Aorta (tissue), 5 donors: Measurements from ENCODE around the gene KASH5. TPM values are rescaled to one million over a fixed set of nuclear protein-coding genes. Genes with fewer than 3 reads are reported as not detected.
"Not testable (repeated sequence)": the region's sequence is repeated elsewhere in the genome, so short reads cannot be mapped to it uniquely, and the experiment has no call there.

ENCODE experiments used
- ATAC-seq: fragments of 200-7000 bp; cut with Tn5 transposase; one replicate; pipeline ENCODE4 v1.9.1; 2022; ENCODE audit warnings: moderate library complexity; ENCODE audit not compliant: low FRiP score
- DNase-seq, 2 donors: peaks; one replicate each; pipeline ENCODE4 v3.0.0-alpha.2; 2020
- H3K27ac ChIP-seq, 2 donors: one replicate each; pipeline ENCODE4 v1.5.1; 2013; ENCODE audit warnings: low read length in 2 of 2, mild to moderate bottlenecking in 2 of 2, moderate library complexity in 2 of 2, control low read depth in 1 of 2, inconsistent platforms in 1 of 2, low read depth in 1 of 2
- H3K27me3 ChIP-seq, 2 donors: one replicate each; pipeline ENCODE4 v1.6.1; 2013; ENCODE audit warnings: control low read depth in 1 of 2, low read length in 1 of 2, mild to moderate bottlenecking in 1 of 2, moderate library complexity in 1 of 2; ENCODE audit not compliant: insufficient read depth in 2 of 2, control insufficient read depth in 1 of 2
- H3K36me3 ChIP-seq, 2 donors: one replicate each; pipeline ENCODE4 v1.6.1; 2013; ENCODE audit warnings: control low read depth in 1 of 2, low read length in 1 of 2, mild to moderate bottlenecking in 1 of 2; ENCODE audit not compliant: insufficient read depth in 2 of 2, control insufficient read depth in 1 of 2
- H3K4me1 ChIP-seq, 2 donors: one replicate each; pipeline ENCODE4 v1.6.1; 2013; ENCODE audit warnings: low read length in 2 of 2, control low read depth in 1 of 2, mild to moderate bottlenecking in 1 of 2, moderate library complexity in 1 of 2; ENCODE audit not compliant: insufficient read depth in 2 of 2, control insufficient read depth in 1 of 2
- H3K4me3 ChIP-seq, 2 donors: one replicate each; pipeline ENCODE4 v1.5.1; 2013; ENCODE audit warnings: low read length in 2 of 2, control low read depth in 1 of 2, mild to moderate bottlenecking in 1 of 2
- H3K9me3 ChIP-seq: one replicate; pipeline ENCODE4 v1.6.1; 2013; ENCODE audit warnings: mild to moderate bottlenecking, low read length; ENCODE audit not compliant: control insufficient read depth
- WGBS, 2 donors: extraction: QIAGEN DNeasy Blood & Tissue Kit; methylation state at CpG; one replicate each; pipeline ENCODE4 v1.1.7; 2013; 5-methylcytosine and 5-hydroxymethylcytosine counted together
- intact Hi-C, 2 donors: fragments of 100-400 bp; cut with DNase I; formaldehyde crosslinking; loops; one replicate each; pipeline versions ENCODE4 v1.14.2 to v1.15.0; 2022
- polyA plus RNA-seq, 2 donors: library from polyadenylated mRNA; stranded (reverse); fragments of 200-250 nt; gene quantifications; one replicate each; pipeline ENCODE4 v1.2.3, GENCODE V29; 2013
- total RNA-seq, 2 donors: library from RNA; stranded (reverse); fragmentation: NEBNext Ultra II Directional; extraction: Animal tissue kit (Norgen Biotek cat#: 25700); gene quantifications; one replicate each; pipeline ENCODE4 v1.2.1, GENCODE V29; 2021
- donor health status: healthy with polysubstance abuse.
- donor health status: Bipolar disorder and iron deficiency.
- donor health status: DM: no; HTN: no; CAD: no.
- donor health status: DM: no; HTN: no; CAD: no.
- donor health status: DM: yes; HTN: yes; CAD: no.

Gene KASH5
- total and polyA plus RNA-seq, 4 donors, result not detected

DNA sequence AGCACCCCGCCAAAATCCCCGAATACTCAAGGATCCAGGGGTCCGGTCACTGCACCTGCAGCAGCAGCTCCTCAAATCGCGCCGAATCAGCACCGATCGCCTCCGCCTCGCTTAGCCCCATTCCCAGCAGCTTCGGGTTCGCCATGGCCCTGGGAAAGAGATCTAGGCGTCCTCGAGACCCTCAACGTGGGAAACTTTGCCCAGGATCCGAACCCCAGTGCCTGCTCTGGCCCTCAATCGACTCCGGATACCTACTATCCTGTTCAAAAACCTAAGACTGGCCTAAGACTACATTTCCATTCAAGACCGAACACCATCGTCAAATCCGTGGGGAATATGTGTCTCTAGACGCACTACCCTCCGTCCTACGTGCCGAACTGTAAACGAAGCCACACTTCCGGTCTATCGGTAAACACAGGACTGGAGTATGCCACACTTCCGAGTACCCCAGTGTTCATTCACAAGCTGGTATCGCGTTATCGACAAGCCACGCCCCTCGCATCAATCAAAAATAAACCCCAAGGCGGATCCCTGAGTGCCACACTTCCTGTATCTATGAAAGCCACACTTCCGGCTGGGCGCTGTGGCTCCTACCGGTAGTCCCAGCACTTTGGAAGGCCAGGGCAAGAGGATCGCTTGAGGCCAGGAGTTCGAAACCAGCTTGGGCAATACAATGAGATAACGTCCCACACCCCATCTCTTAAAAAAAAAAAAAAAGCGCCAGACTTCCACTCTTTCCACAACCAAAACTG lies 63.6 kb downstream of the KASH5 start, which contains the start of gene PIH1D1:
Gene PIH1D1 (minus strand): TSS at position 385 of the 752 bp plus-strand sequence. CDS start 240 bp downstream, at position 145.
- H3K4me1 ChIP-seq, result no peaks in the 10 kb centered on the region
- H3K36me3 ChIP-seq, result no peaks in the 10 kb centered on the region

DNA sequence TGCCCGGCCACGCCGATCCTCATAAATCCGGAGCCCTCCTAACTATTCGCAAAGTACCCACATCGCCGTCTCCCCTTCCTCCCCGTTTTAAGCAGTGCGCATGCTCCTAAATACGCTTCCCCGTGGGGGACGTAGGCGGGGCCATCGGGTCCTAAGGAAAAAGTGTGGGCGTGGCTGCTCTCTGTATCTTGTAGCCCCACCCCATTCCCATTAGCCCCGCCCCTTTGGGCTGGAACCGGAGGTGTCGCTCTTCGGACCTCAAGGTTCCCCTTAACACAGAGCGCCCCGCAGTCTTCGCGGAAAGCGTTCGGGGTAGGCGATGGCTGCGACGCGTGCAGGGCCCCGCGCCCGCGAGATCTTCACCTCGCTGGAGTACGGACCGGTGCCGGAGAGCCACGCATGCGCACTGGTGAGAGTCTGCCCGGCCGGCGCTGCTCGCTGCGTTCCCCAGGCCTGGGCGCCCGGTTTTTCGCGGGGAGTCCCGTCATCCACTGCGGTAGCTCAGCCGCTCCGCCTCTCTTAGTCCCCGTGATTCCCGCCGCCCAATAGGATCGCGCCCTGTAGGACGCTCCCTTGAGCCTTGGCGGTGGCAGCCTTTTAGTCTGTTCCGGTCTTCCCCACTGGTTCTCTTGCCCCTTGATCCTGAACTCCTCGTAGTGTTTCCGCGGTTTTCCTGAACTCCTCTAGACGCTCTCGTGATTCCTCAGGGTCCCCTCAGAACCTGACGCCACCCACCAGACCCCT lies 65.1 kb downstream of the KASH5 start, which contains the start of gene ALDH16A1:
Gene ALDH16A1 (plus strand): TSS at position 213 of the 744 bp plus-strand sequence. CDS start 107 bp downstream, at position 320.
- H3K9me3 ChIP-seq, result no peaks in the 10 kb centered on the region
- H3K36me3 ChIP-seq, result no peaks in the 10 kb centered on the region
- peak within 1 kb of the TSS; percentile 64 to 75 for H3K27ac ChIP-seq
- no peaks in the 10 kb centered on the region for H3K4me1 ChIP-seq
- intact Hi-C loops, result no loop called here
- peak; percentile 97 for ATAC-seq
- peak; percentile 99 for DNase-seq
- no peaks in the 10 kb centered on the region for H3K27me3 ChIP-seq
- H3K4me3 ChIP-seq, result peak within 1 kb of the TSS; percentile 7 to 16
- 0% methylated on average over 66 of the region's 66 CpGs for WGBS, 2 donors

More for the DNA sequence above, 63.6 kb downstream of the KASH5 start, which contains the start of gene PIH1D1:
- no peaks in the 10 kb centered on the region for H3K27me3 ChIP-seq
- H3K4me3 ChIP-seq, result peak within 1 kb of the TSS; percentile 19 to 63
- peak within 1 kb of the TSS; percentile 33 to 77 for H3K27ac ChIP-seq
- DNase-seq (peak; percentile 97 to 98), ATAC-seq (peak; percentile 86)
- intact Hi-C loops, result loop anchor here in 1 of 2 donors (2.0 kb wide), 1 partner anchor 89 kb away; the partner anchor contains the start of genes DKKL1 and TEAD2
- WGBS, 2 donors, result 1% methylated on average over 42 of the region's 42 CpGs
- H3K9me3 ChIP-seq, result no peaks in the 10 kb centered on the region

- WGBS, 2 donors, result 37 to 41% methylated on average over 10 of the region's 10 CpGs
- no peaks in the 10 kb centered on the region for H3K36me3 ChIP-seq
- H3K9me3 ChIP-seq, result no peaks in the 10 kb centered on the region
- intact Hi-C loops, result no loop called here
- no peak for ATAC-seq
- no peak for DNase-seq
- H3K4me3 ChIP-seq, result peak overlapping the region in 1 of 2 donors; percentile 7
- no peaks in the 10 kb centered on the region for H3K27me3 ChIP-seq
- H3K4me1 ChIP-seq, result no peaks in the 10 kb centered on the region
- H3K27ac ChIP-seq, result peak overlapping the region; percentile 64 to 75
These were observed 65.8 kb downstream of the KASH5 start for GRCh38 chr19:49453757-49454240.

DNA sequence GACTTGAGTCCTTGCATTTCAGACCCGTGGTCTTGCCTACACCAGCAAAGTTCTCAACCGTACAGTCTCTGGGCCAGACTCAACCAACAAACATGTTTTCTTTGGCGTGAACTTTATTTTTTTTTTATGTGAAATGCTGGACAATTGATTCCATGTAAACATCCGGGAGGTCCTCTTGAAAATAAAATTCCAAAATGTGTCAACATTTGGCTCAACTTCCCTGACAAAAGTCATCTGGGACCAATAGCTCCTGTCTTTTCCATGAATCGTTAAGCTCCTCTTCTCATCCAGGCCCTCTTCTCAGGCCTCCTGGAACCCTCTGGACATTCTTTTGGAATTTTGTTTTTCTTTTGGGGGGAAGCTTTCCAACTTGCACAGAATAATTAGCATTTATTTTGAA lies 67.7 kb downstream of the KASH5 start:
- Histone ChIP-seq H3K9me3 (no peaks in the 10 kb centered on the region), H3K4me1 (no peaks in the 10 kb centered on the region), H3K36me3 (no peaks in the 10 kb centered on the region), H3K4me3 (no peak overlapping the region), H3K27me3 (no peaks in the 10 kb centered on the region), H3K27ac (no peak overlapping the region)
- intact Hi-C loops, result no loop called here
- ATAC-seq (no peak), DNase-seq (no peak)
- WGBS, 2 donors, result 63 to 64% methylated on average over 5 of the region's 5 CpGs

DNA sequence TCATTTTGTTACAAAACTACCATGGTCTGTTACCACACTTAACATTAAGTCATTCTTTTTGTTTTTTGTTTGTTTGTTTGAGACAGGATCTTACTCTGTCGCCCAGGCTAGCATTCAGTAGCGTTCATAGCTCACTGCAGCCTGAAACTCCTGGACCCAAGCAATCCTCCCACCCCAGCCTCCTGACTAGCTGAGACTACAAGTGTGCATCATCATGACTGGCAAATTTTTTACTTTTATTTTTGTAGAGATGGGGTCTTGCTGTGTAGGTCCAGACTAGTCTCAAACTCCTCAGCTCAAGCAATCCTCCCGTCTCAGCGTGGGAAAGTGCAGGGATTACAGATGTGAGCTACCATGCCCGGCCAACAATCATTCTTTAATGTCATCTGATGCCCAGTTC lies 68.3 kb downstream of the KASH5 start:
- intact Hi-C loops, result no loop called here
- no peak for DNase-seq
- H3K4me1 ChIP-seq, result no peaks in the 10 kb centered on the region
- ATAC-seq, result no peak
- 80 to 86% methylated on average over 5 of the region's 5 CpGs for WGBS, 2 donors
- H3K4me3 ChIP-seq, result no peak overlapping the region
- no peaks in the 10 kb centered on the region for H3K9me3 ChIP-seq
- no peaks in the 10 kb centered on the region for H3K27me3 ChIP-seq
- H3K27ac ChIP-seq, result no peak overlapping the region
- no peaks in the 10 kb centered on the region for H3K36me3 ChIP-seq

- Histone ChIP-seq H3K4me1 (no peaks in the 10 kb centered on the region), H3K9me3 (no peaks in the 10 kb centered on the region), H3K27ac (no peak overlapping the region), H3K36me3 (no peaks in the 10 kb centered on the region), H3K27me3 (no peaks in the 10 kb centered on the region), H3K4me3 (no peak overlapping the region)
- intact Hi-C loops, result no loop called here
- WGBS, 2 donors, result 92 to 94% methylated on average over 5 of the region's 5 CpGs
- ATAC-seq, result no peak
- DNase-seq, result no peak
These were observed 70.5 kb downstream of the KASH5 start for GRCh38 chr19:49458567-49458903.

DNA sequence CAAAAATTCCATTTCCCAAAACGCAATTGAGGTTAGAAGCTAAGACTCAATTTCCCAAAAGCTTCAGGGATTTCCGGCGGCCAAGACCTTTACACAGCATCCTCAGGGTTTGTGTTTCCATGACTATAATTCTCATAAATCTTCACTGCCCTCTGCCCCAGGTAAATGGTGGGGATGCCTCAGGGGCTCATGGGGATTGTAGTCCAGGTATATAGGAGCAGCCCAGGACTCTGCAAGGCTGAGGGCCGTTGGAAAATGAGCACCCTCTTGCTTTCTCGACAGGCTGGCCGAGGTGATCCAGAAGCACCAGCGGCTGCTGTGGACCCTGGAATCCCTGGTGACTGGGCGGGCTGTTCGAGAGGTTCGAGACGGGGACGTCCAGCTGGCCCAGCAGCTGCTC lies 71.3 kb downstream of the KASH5 start:
- Histone ChIP-seq H3K4me3 (no peak overlapping the region), H3K4me1 (no peaks in the 10 kb centered on the region), H3K36me3 (no peaks in the 10 kb centered on the region), H3K27me3 (no peaks in the 10 kb centered on the region), H3K9me3 (no peaks in the 10 kb centered on the region), H3K27ac (no peak overlapping the region)
- ATAC-seq (no peak), DNase-seq (no peak)
- WGBS, 2 donors, result 89 to 93% methylated on average over 12 of the region's 12 CpGs
- intact Hi-C loops, result no loop called here

DNA sequence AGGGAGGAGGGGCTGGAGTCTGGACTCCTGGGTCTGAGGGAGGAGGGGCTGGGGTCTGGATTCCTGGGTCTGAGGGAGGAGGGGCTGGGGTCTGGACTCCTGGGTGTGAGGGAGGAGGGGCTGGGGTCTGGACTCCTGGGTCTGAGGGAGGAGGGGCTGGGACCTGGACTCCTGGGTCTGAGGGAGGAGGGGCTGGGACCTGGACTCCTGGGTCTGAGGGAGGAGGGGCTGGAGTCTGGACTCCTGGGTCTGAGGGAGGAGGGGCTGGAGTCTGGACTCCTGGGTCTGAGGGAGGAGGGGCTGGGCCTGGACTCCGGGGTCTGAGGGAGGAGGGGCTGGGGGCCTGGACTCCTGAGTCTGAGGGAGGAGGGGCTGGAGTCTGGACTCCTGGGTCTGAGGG lies 73.1 kb downstream of the KASH5 start:
- intact Hi-C loops, H3K36me3 ChIP-seq, H3K27me3 ChIP-seq, DNase-seq, H3K4me1 ChIP-seq, H3K27ac ChIP-seq, ATAC-seq, H3K4me3 ChIP-seq, H3K9me3 ChIP-seq: not testable (repeated sequence)
- WGBS, 2 donors, result 0% methylated on average over 1 of the region's 1 CpG; no CpG with 5 or more reads in 1 of the 2 donors
